Lower lobe of right lung (tissue), 2 donors: ENCODE measurements around the gene CABLES1. TPM values are rescaled to one million over a fixed set of nuclear protein-coding genes. Genes with fewer than 3 reads are reported as not detected.

Experiments
- ATAC-seq, 2 donors: fragments of 200-7000 bp; cut with Tn5 transposase; one replicate each; pipeline ENCODE4 v1.9.1; 2020 to 2022; ENCODE audit warnings: mild to moderate bottlenecking in 2 of 2, moderate library complexity in 2 of 2
- DNase-seq: peaks from one replicate; pipeline ENCODE4 v3.0.0-alpha.2; 2020
- H3K27ac ChIP-seq: fragments of 200-600 bp; one replicate; pipeline ENCODE4 v1.8.0; 2022
- H3K27me3 ChIP-seq: fragments of 200-600 bp; one replicate; pipeline ENCODE4 v1.8.0; 2022; ENCODE audit warnings: low read depth
- H3K36me3 ChIP-seq: fragments of 200-600 bp; one replicate; pipeline ENCODE4 v1.8.0; 2022; ENCODE audit warnings: mild to moderate bottlenecking
- H3K4me1 ChIP-seq: fragments of 200-600 bp; one replicate; pipeline ENCODE4 v1.8.0; 2022
- H3K4me3 ChIP-seq: fragments of 200-600 bp; one replicate; pipeline ENCODE4 v1.8.0; 2022; ENCODE audit warnings: mild to moderate bottlenecking
- H3K9me3 ChIP-seq: fragments of 200-600 bp; one replicate; pipeline ENCODE4 v1.8.0; 2022
- intact Hi-C: fragments of 100-400 bp; cut with DNase I; formaldehyde crosslinking; loops from one replicate; pipeline ENCODE4 v1.11.0; 2022
- total RNA-seq: library from RNA; stranded (reverse); fragmentation: NEBNext Ultra II Directional; extraction: Animal tissue kit (Norgen Biotek cat#: 25700); gene quantifications from one replicate; pipeline ENCODE4 v1.2.1, GENCODE V29; 2021
- TF ChIP-seq, protein P1 (sequence below): fragments of 200-600 bp; IDR thresholded peaks from one replicate; pipeline ENCODE4 v1.8.0; 2022; ENCODE audit warnings: antibody characterized with exemption, mild to moderate bottlenecking
- donor health status: DM: no; HTN: yes; CAD: no; lungs with severe emphysema.

The CABLES1 gene
- total RNA-seq, 1 donor from 2014 or later: 44.2 TPM

DNA sequence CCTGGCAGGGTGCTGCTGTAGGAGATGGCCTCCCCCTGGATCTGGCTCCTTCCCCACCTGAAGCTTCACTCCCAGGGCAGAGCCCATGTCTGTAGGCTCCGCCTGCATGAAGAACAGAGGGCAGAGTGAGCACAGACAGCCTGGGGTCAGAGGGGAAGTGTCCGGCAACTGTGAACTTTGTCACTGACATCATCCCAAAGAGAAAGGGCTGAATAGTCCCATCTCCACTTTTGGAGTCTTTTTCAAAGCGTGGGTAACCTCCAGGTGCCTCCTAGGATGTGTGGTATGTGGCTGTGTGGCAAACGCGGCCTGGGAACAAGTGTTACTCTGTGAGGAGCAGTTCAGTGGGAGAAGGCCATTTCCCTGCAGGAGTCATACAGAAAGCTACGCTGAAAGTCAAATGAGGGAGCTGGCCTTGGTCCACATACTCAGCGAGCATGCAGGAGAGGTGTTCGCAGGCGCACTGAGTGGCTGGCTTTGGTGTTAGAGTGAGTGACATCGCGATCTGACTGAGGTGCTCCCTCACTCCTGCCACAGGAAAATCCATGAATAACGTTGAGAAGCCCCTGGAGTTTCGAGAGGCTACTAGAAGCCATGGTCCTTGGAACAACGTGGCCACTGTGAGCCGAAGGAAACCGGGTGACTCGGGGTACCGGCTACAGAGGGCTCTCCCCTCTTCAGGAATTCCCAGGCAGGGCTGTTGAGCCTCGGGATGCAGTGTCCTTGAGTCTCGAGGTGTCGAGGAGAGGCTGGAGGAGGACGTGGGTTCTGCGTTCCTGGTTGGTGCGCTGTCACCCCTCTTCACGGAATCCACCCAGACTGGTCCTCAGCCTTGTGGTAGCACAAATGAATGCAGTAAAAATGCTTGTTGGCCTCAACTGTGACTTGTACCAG is 54.7 kb downstream of the CABLES1 start:
- Histone ChIP-seq H3K27me3 (no peaks in the 10 kb centered on the region), H3K36me3 (peaks cover 8% of the 10 kb centered on the region), H3K9me3 (no peaks in the 10 kb centered on the region), H3K4me1 (peaks cover 12% of the 10 kb centered on the region), H3K27ac (no peak overlapping the region), H3K4me3 (no peak overlapping the region)
- peak; percentile 79 to 85 for ATAC-seq
- DNase-seq: peak; percentile 71
- intact Hi-C loops: no loop called here
- TF ChIP-seq, protein P1, sequence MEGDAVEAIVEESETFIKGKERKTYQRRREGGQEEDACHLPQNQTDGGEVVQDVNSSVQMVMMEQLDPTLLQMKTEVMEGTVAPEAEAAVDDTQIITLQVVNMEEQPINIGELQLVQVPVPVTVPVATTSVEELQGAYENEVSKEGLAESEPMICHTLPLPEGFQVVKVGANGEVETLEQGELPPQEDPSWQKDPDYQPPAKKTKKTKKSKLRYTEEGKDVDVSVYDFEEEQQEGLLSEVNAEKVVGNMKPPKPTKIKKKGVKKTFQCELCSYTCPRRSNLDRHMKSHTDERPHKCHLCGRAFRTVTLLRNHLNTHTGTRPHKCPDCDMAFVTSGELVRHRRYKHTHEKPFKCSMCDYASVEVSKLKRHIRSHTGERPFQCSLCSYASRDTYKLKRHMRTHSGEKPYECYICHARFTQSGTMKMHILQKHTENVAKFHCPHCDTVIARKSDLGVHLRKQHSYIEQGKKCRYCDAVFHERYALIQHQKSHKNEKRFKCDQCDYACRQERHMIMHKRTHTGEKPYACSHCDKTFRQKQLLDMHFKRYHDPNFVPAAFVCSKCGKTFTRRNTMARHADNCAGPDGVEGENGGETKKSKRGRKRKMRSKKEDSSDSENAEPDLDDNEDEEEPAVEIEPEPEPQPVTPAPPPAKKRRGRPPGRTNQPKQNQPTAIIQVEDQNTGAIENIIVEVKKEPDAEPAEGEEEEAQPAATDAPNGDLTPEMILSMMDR: no peak

DNA sequence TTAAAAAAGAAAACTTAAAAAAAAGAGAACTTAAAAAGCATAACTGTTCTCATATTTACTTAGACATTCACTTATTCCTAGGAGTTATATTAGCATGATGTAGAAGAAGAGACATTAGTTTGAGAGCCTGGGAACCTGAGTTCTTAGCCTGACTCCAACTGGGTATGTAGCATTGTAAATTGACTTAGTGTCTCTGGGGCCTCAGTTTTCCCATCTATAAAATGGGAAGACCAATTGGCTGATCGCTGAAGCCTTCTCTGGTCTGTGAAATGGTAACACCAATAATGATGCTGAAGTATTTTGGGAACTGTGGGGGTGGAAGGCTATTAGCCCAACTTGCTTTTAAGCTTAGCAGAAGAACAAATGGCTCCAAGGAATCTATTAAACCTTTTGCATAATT is 55.9 kb downstream of the CABLES1 start:
- peaks cover 8% of the 10 kb centered on the region for H3K36me3 ChIP-seq
- no peaks in the 10 kb centered on the region for H3K27me3 ChIP-seq
- intact Hi-C loops: no loop called here
- H3K4me3 ChIP-seq: no peak overlapping the region
- peaks cover 22% of the 10 kb centered on the region for H3K4me1 ChIP-seq
- DNase-seq: no peak
- H3K27ac ChIP-seq: no peak overlapping the region
- ATAC-seq: no peak
- TF ChIP-seq, protein P1: no peak
- no peaks in the 10 kb centered on the region for H3K9me3 ChIP-seq

DNA sequence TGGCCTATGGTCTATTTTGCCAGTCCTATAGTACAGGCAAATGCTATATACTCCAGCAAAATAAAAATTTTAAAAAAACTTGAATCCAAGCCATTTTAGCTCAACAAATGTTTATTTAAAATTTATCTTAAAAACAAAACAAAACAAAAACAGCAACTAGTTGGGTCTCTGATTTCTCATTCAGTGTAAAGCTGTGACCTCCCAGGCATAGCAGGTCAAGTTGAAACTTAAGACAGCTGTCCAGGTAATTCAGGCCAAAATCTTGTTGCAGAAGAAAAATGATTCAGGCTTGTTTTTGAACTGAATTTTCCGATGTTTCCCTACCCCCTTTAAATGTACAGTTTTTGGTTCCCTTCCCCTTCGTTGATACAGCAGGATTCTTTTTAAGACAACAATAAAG is 58.5 kb downstream of the CABLES1 start:
- intact Hi-C loops: no loop called here
- Histone ChIP-seq H3K27ac (no peak overlapping the region), H3K9me3 (no peaks in the 10 kb centered on the region), H3K4me3 (no peak overlapping the region), H3K36me3 (peaks cover 29% of the 10 kb centered on the region), H3K4me1 (peaks cover 30% of the 10 kb centered on the region), H3K27me3 (no peaks in the 10 kb centered on the region)
- DNase-seq (no peak), ATAC-seq (no peak)
- TF ChIP-seq, protein P1: no peak

DNA sequence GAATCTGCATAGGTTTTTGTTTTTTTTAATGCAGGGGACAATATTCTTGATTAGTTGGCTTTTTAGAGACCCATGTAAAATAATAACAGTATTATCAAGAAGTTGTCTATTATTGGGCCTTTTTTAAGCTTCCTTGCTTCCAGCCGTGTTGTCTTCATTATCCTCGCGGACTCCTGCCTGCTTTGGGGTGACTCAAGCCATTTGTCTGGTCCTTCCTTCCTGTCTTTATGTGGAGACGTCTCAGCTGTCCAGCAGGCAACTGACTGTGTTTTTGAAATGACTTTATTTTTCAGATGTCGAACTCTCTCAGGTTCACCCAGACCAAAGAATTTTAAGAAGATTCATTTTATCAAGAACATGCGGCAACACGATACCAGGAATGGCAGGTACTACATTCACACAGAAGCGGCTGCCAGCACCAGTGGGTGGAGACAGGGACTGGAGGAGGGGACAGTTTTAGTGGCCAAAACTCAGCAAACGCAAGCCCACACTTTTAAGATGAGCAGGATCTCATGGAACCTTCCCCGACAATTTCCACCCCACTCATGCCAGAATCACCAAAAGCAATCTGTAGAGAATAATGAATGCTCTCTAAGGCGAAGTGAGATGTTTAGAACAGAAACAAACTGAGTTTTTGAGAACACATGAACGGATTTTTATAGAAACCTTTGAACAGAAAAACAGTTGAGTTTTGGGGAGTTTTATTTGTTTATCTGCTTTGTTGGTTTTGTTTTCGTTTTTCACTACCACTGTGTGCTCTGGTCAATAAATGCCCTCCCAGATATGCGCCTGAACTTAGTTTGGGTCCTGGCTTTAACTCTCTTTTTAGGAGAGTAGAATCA is 59.1 kb downstream of the CABLES1 start:
- TF ChIP-seq, protein P1: no peak
- Histone ChIP-seq H3K4me3 (no peak overlapping the region), H3K4me1 (peaks cover 30% of the 10 kb centered on the region), H3K27me3 (no peaks in the 10 kb centered on the region), H3K9me3 (no peaks in the 10 kb centered on the region), H3K27ac (no peak overlapping the region), H3K36me3 (peaks cover 23% of the 10 kb centered on the region)
- DNase-seq: no peak
- no peak for ATAC-seq
- intact Hi-C loops: no loop called here

DNA sequence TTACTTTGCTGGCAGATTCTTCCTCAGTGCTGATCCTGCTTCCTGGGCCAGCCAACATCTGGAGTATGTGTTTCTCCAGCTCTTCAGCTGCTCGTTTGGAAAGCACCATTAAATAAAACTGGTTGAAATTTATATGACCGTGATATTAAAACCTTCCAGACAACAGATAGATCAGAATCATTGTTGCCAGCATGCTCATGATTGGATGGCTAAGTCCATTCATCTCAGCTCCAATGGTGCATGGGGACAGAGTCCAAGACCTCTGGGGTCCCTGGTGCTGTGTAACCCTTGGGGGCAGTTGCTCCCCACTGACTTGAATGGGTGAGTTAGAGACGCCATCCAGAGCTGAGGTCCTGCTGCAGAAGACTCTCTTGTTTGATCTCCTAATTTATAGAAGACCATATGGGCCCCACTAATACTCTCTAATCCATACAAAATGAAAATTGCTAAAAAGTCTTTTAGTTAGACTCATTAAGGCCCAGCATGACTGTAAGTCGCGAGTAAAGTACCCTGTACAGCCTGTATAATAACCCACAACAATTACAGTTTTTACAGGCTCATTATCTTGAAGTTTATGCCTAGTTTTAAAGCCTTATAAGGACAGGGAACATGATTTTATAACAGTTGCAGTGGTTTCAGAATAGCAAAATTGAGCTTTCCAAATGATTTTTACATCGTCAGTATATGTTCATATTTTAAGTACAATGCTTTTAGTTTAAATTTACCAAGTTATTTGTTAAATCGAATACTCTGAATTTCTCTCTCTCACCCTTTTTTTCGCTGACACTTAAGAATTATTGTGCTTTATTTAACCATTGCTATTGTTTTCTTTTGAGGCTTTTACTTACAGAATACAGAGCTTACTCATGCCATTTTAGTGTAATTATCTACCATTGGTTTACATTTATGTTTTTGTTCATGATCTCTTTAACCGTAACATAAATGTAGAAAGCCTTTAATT is 60.0 kb downstream of the CABLES1 start:
- no peaks in the 10 kb centered on the region for H3K27me3 ChIP-seq
- no peaks in the 10 kb centered on the region for H3K9me3 ChIP-seq
- H3K27ac ChIP-seq: no peak overlapping the region
- peaks cover 30% of the 10 kb centered on the region for H3K4me1 ChIP-seq
- H3K36me3 ChIP-seq: peaks cover 21% of the 10 kb centered on the region
- DNase-seq (no peak), ATAC-seq (no peak)
- H3K4me3 ChIP-seq: no peak overlapping the region
- intact Hi-C loops: no loop called here
- TF ChIP-seq, protein P1: no peak
